Activated T-helper 2 cell treated with anti-CD3 and anti-CD28 coated beads, Interferon-gamma antibody, Interleukin-2, Interleukin-4, amounts not matched to agents 10 μg/mL and 5 μg/mL and 100 μg/mL, durations not matched to agents 14 hours and 24 hours and 36 hours (primary cell): Measurements from ENCODE around the gene PTHLH. TPM values are rescaled to one million over a fixed set of nuclear protein-coding genes. Genes with fewer than 3 reads are reported as not detected.

Source experiments
- DNase-seq: peaks from one replicate; pipeline ENCODE4 v3.0.0; 2021; ENCODE audit warnings: low spot score
- H3K27ac Mint-ChIP-seq: one replicate; pipeline ENCODE4 v1.8.0; 2021; ENCODE audit warnings: mixed read lengths
- H3K27me3 Mint-ChIP-seq: one replicate; pipeline ENCODE4 v1.8.0; 2021; ENCODE audit warnings: low read depth, mixed read lengths
- H3K36me3 Mint-ChIP-seq: one replicate; pipeline ENCODE4 v1.8.0; 2021; ENCODE audit warnings: low read depth, mixed read lengths
- H3K4me1 Mint-ChIP-seq: one replicate; pipeline ENCODE4 v1.8.0; 2021; ENCODE audit warnings: low read depth, mixed read lengths
- H3K4me3 Mint-ChIP-seq: one replicate; pipeline ENCODE4 v1.8.0; 2021; ENCODE audit warnings: low read depth, mild to moderate bottlenecking, moderate library complexity, mixed read lengths
- H3K9me3 Mint-ChIP-seq: one replicate; pipeline ENCODE4 v1.8.0; 2021; ENCODE audit warnings: mixed read lengths
- intact Hi-C: fragments of 100-400 bp; cut with micrococcal nuclease; formaldehyde crosslinking; loops from one replicate; pipeline ENCODE4 v1.15.1; 2023
- total RNA-seq: library from RNA; stranded (reverse); gene quantifications from 2 replicates; pipeline ENCODE4 v1.2.3, GENCODE V29; 2022

Gene PTHLH
- total RNA-seq, 1 donor from 2014 or later: not detected

DNA sequence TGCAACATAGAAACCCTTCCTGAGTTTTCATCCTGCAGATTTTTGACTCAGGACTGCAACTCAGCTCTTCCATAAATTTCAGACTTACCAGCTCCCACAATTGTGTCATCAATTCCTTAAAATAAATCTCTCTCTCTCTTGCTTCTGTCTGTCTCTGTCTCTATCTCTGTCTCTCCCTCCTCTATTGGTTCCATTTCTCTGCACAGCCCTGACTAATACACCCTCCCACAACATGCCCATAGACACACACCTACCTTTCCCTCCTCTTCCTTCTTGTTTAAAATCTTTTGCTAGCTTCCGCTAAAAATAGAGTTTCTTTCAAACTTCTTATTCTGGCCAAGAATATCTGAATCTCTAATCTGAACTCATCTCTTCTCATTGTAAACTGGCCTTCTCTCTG, 22.9 kb upstream of the PTHLH start:
- H3K9me3 Mint-ChIP-seq: no peaks in the 10 kb centered on the region
- H3K27ac Mint-ChIP-seq: no peak overlapping the region
- intact Hi-C loops: no loop called here

GRCh38 chr12:27988594-27989233, 16.2 kb upstream of the PTHLH start:
- Mint-ChIP-seq H3K9me3 (no peaks in the 10 kb centered on the region), H3K27ac (no peak overlapping the region), H3K36me3 (no peaks in the 10 kb centered on the region), H3K27me3 (no peaks in the 10 kb centered on the region), H3K4me1 (no peaks in the 10 kb centered on the region), H3K4me3 (no peak overlapping the region)
- intact Hi-C loops: no loop called here
- no peak for DNase-seq

More for the DNA sequence above, 22.9 kb upstream of the PTHLH start:
- DNase-seq: no peak
- no peaks in the 10 kb centered on the region for H3K36me3 Mint-ChIP-seq
- H3K4me3 Mint-ChIP-seq: no peak overlapping the region
- H3K4me1 Mint-ChIP-seq: no peaks in the 10 kb centered on the region
- H3K27me3 Mint-ChIP-seq: no peaks in the 10 kb centered on the region

DNA sequence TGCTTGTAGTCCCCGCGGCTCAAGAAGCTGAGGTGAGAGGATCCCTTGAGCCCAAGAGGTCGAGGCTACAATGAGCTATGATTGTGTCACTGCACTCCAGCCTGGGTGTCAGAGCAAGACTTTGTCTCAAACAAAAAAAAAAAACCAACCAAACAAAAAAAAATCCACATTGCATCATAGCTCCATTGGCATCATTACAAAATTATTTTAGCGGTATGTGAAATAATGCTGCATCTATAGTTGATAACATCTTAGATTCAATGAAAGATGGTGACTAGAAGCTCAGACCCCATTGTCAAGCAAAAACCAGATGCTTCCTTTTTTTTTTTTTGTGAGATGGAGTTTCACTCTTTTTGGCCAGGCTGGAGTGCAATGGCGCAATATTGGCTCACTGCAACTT, 14.8 kb upstream of the PTHLH start:
- H3K36me3 Mint-ChIP-seq: no peaks in the 10 kb centered on the region
- H3K9me3 Mint-ChIP-seq: no peaks in the 10 kb centered on the region
- H3K4me3 Mint-ChIP-seq: no peak overlapping the region
- H3K4me1 Mint-ChIP-seq: no peaks in the 10 kb centered on the region
- intact Hi-C loops: no loop called here
- H3K27ac Mint-ChIP-seq: no peak overlapping the region
- no peak for DNase-seq
- H3K27me3 Mint-ChIP-seq: peaks cover 1% of the 10 kb centered on the region

DNA sequence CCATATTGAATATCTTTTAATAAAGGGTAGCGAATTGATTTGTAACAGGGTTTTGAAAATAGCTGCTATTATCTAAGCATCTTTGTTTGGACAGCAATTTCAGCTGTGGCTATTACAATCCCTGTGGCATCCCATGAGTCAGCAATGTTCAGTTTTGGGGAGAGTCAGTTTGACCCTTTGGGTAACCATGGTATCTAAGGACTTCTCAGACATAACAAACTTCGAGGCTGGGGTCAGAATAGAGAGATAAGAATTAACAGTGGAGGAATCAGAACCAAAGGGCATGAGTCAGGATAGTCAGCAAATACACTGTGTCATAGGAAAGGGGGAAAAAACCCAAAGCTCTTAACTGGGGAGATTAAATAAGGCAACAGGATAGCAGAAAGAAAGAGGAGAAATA, 11.7 kb upstream of the PTHLH start:
- Mint-ChIP-seq H3K4me1 (no peaks in the 10 kb centered on the region), H3K36me3 (no peaks in the 10 kb centered on the region), H3K4me3 (no peak overlapping the region), H3K9me3 (no peaks in the 10 kb centered on the region), H3K27me3 (peaks cover 14% of the 10 kb centered on the region), H3K27ac (no peak overlapping the region)
- intact Hi-C loops: no loop called here
- no peak for DNase-seq

DNA sequence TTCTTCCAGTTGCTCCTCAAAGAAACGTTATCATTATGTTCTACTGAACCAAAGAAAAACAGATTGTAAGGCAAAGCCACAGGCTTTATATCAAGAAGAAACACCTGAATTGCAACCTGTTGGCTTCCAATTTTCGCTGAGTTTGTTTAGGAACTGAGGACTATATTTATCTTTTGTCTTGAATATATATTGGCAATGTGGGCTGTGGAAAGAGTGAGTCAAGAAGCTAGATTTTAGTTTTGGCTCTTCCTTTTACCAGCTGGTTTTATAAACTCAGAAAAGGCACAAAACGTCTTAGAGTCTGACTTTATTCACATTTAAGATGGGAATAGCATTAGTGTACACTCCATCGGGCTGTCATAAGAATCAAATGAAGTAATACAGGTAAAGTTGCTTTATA, 10.4 kb upstream of the PTHLH start:
- intact Hi-C loops: no loop called here
- H3K4me1 Mint-ChIP-seq: no peaks in the 10 kb centered on the region
- peaks cover 26% of the 10 kb centered on the region for H3K27me3 Mint-ChIP-seq

DNA sequence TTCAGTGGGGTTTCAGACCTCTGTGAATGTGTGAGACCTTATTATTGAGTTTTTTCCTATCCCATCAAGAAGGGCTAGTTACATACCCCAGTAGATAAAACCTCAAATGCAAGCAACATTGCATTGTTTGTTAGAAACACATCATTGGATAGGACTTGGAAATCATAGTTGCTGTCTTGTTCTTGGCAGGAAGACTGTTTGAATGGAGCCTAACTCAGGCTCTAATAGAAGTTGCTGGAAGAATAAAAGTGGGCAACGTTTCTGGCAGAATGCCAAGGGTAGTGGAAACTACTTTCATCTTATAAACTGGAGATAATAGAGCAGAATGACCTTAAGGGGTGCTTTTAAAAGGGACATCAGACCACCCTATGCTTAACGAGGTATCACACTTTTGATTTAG, 9.9 kb upstream of the PTHLH start:
- Mint-ChIP-seq H3K27ac (no peak overlapping the region), H3K27me3 (peaks cover 32% of the 10 kb centered on the region)

More for the DNA sequence above, 10.4 kb upstream of the PTHLH start:
- Mint-ChIP-seq H3K27ac (no peak overlapping the region), H3K9me3 (no peaks in the 10 kb centered on the region), H3K36me3 (no peaks in the 10 kb centered on the region), H3K4me3 (no peak overlapping the region)
- no peak for DNase-seq

DNA sequence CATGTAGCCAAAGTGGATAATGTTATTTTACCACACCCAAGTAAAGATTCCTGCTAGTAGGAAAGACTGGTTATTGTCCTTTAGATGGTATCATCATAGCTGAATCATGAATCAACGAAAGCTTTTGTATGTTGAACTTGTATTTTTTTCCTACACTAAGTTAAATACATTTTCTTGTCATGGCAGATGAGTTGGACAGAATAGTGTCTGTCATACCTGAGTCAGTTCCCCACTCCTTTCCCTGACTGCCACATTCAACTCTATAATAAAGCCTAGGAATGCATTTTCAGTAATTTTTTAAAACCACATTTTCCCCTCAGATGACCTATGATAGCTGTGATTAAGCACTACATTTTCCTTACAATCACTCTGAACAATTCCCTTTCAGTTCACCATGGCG, 9.3 kb upstream of the PTHLH start:
- no peaks in the 10 kb centered on the region for H3K9me3 Mint-ChIP-seq

More for the DNA sequence above, 9.9 kb upstream of the PTHLH start:
- H3K4me1 Mint-ChIP-seq: no peaks in the 10 kb centered on the region
- H3K9me3 Mint-ChIP-seq: no peaks in the 10 kb centered on the region
- intact Hi-C loops: no loop called here
- no peak for DNase-seq
- H3K36me3 Mint-ChIP-seq: no peaks in the 10 kb centered on the region
- H3K4me3 Mint-ChIP-seq: no peak overlapping the region

GRCh38 chr12:27979145-27979544, 6.6 kb upstream of the PTHLH start:
- DNase-seq: no peak
- H3K27ac Mint-ChIP-seq: no peak overlapping the region
- peaks cover 58% of the 10 kb centered on the region for H3K27me3 Mint-ChIP-seq
- no peaks in the 10 kb centered on the region for H3K9me3 Mint-ChIP-seq
- H3K4me3 Mint-ChIP-seq: no peak overlapping the region
- H3K4me1 Mint-ChIP-seq: no peaks in the 10 kb centered on the region
- H3K36me3 Mint-ChIP-seq: no peaks in the 10 kb centered on the region
- intact Hi-C loops: loop anchor here (10.0 kb wide), 1 partner anchor 1854 kb away; the partner anchor contains the start of gene BHLHE41

More for the DNA sequence above, 9.3 kb upstream of the PTHLH start:
- Mint-ChIP-seq H3K4me3 (no peak overlapping the region), H3K27me3 (peaks cover 36% of the 10 kb centered on the region), H3K4me1 (no peaks in the 10 kb centered on the region), H3K27ac (no peak overlapping the region), H3K36me3 (no peaks in the 10 kb centered on the region)
- intact Hi-C loops: no loop called here
- no peak for DNase-seq

DNA sequence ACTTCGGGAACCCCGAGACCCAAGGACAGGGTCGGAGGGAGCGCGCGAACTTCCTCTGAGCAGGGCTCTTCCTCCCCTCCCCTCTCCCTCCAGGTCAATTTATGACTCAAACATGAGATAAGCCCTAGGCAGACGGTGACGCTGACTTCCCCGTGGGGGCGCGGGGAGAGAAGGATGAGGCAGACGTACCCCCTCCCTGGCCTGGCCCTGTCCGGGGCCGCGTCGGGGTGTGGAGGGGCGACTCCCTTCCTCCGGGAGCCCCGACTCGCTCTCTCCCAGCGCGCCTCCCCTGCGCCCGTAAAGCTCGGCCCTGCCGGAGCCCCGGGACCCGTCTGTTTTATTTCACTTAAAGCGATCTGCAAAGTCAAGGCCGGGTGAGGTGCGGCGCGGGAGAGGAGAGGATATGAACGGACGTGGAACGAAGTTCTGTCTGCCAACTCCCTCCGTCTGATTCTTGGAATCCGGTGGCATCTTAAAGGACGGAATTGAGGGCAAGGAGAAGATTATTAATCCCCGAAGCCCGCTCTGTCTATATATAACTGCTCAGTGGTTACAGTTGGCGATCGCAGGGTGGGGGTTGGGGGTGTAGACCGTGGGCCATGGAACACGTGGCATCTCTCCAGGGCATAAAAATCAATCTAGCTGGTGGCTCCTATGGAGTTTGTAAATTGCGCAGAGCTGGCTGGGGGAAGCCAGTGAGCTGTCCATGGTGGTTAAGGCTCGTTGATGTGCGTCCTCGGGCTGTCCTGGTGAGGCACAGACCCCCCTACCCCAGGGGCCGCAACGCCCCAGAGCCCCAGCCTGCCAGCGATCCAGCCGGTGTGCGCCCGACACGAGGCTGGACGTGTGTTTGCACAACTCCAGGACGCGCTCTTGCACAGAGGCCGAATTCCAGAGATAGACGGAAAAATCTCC, 2.9 kb upstream of the PTHLH start:
- intact Hi-C loops: loop anchor here (10.0 kb wide), 1 partner anchor 1851 kb away; the partner anchor contains the start of gene BHLHE41

DNA sequence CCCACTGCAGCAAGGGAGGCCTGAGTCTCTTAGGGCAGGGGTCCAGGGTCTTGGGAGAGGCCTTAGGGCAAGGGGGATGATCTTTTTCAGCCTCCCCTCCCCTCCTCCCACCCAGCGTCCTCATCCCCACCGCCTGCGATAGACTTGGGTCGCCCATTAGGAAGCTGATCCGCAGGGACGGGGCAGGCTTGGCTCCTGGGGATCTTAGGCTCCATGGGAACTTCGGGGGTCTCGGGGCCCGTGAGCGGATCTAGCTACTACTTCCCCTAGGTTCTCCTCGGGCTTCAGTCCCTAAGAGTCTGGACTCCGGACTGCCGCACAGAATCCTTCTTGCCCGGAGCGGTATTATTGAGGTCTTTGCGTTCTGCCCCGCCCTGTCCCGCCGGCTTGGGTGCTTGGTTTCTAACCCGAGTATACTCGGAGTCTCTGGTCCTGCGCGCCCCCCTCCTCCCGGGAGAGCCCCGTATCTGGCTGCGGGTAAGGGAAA, 2.2 kb upstream of the PTHLH start:
- intact Hi-C loops: loop anchor here (5.0 to 10.0 kb wide), 2 partner anchors 198 to 1850 kb away; partner anchors contain the start of gene BHLHE41
- no peak for DNase-seq
- Mint-ChIP-seq H3K27me3 (peaks cover 84% of the 10 kb centered on the region), H3K4me1 (peaks cover 2% of the 10 kb centered on the region), H3K27ac (no peak overlapping the region), H3K4me3 (no peak overlapping the region), H3K9me3 (no peaks in the 10 kb centered on the region), H3K36me3 (no peaks in the 10 kb centered on the region)

More for the DNA sequence above, 2.9 kb upstream of the PTHLH start:
- no peaks in the 10 kb centered on the region for H3K9me3 Mint-ChIP-seq
- no peaks in the 10 kb centered on the region for H3K36me3 Mint-ChIP-seq
- no peaks in the 10 kb centered on the region for H3K4me1 Mint-ChIP-seq
- H3K4me3 Mint-ChIP-seq: no peak overlapping the region
- peaks cover 84% of the 10 kb centered on the region for H3K27me3 Mint-ChIP-seq
- no peak for DNase-seq
- no peak overlapping the region for H3K27ac Mint-ChIP-seq

GRCh38 chr12:27973487-27973890, 956 bp upstream of the PTHLH start:
- intact Hi-C loops: loop anchor here (5.0 to 10.0 kb wide), 2 partner anchors 199 to 1849 kb away; partner anchors contain the start of gene BHLHE41

GRCh38 chr12:27971606-27972005, 927 bp downstream of the PTHLH start:
- Mint-ChIP-seq H3K36me3 (no peaks in the 10 kb centered on the region), H3K9me3 (no peaks in the 10 kb centered on the region), H3K27ac (no peak overlapping the region), H3K4me3 (no peak overlapping the region), H3K27me3 (peaks cover 88% of the 10 kb centered on the region), H3K4me1 (peaks cover 9% of the 10 kb centered on the region)
- intact Hi-C loops: loop anchor here (5.0 to 10.0 kb wide), 2 partner anchors 201 to 1847 kb away; partner anchors contain the start of gene BHLHE41
- no peak for DNase-seq

More at GRCh38 chr12:27973487-27973890, 956 bp upstream of the PTHLH start:
- H3K27me3 Mint-ChIP-seq: peaks cover 86% of the 10 kb centered on the region
- no peak overlapping the region for H3K27ac Mint-ChIP-seq
- H3K9me3 Mint-ChIP-seq: no peaks in the 10 kb centered on the region
- no peak for DNase-seq
- H3K4me3 Mint-ChIP-seq: no peak overlapping the region
- H3K4me1 Mint-ChIP-seq: peaks cover 9% of the 10 kb centered on the region
- no peaks in the 10 kb centered on the region for H3K36me3 Mint-ChIP-seq
